Omental fat pad (tissue), 4 donors: ENCODE data around the gene KBTBD6. TPM values are rescaled to one million over a fixed set of nuclear protein-coding genes. Genes with fewer than 3 reads are reported as not detected.
"Not testable (repeated sequence)": the region's sequence is repeated elsewhere in the genome, so short reads cannot be mapped to it uniquely, and the experiment has no call there.

Source experiments
- ATAC-seq: fragments of 150-250 bp; one replicate; pipeline ENCODE4 v1.9.1; 2016; ENCODE audit warnings: mild to moderate bottlenecking, moderate library complexity; ENCODE audit not compliant: low FRiP score
- DNase-seq: peaks from one replicate; pipeline ENCODE4 v3.0.0-alpha.2; 2019; ENCODE audit warnings: low spot score
- total RNA-seq, 4 donors: library from RNA; depleted of rRNA; stranded (reverse); fragments of >200 nt; gene quantifications; one replicate each; pipeline ENCODE4 v1.1.0, GENCODE V29; 2016
- TF ChIP-seq, protein P1 (sequence below), 3 donors: fragments of 450-650 bp; IDR thresholded peaks; one replicate each; pipeline ENCODE4 v1.5.1; 2016 to 2017; ENCODE audit warnings: antibody characterized with exemption in 3 of 3, mild to moderate bottlenecking in 3 of 3, moderate library complexity in 2 of 3

KBTBD6 gene, protein sequence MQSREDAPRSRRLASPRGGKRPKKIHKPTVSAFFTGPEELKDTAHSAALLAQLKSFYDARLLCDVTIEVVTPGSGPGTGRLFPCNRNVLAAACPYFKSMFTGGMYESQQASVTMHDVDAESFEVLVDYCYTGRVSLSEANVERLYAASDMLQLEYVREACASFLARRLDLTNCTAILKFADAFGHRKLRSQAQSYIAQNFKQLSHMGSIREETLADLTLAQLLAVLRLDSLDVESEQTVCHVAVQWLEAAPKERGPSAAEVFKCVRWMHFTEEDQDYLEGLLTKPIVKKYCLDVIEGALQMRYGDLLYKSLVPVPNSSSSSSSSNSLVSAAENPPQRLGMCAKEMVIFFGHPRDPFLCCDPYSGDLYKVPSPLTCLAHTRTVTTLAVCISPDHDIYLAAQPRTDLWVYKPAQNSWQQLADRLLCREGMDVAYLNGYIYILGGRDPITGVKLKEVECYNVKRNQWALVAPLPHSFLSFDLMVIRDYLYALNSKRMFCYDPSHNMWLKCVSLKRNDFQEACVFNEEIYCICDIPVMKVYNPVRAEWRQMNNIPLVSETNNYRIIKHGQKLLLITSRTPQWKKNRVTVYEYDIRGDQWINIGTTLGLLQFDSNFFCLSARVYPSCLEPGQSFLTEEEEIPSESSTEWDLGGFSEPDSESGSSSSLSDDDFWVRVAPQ
- 1 to 10 TPM; 4.3 to 8.4 (median 5.6) TPM for total RNA-seq

DNA sequence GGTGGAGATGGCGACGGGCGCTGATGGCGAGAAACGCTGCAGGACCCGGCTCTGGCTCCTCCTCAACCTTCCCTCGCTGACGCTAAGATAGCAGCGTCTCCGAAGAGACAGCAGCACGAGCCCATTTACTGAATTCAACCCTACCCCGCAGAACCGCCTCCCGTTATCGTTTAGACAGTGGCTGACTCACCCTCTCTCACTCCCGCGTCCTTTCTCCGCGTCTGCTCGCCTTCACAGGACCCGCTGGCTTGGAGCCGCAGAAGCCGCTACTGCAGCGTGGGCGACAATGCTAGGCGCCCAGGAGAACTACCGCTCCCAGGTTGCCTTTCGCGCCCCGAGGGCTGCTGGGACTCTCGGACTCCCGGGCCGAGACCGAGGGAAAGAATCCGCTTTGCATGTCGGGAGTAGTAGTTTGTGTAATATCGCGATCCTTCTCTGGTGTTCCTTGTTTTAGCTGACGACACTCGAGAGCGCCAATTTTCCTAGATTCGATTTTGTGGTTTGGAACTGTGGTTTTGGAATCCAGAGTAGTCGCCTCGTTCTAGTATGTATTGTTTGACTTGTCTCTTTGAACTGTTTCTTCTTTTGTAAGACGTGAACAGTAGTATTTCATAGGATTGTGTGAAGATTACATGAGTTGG lies at the start of gene KBTBD6:
Gene KBTBD6, minus strand, starts transcription at position 291 of the 641 bp plus-strand sequence. CDS start 291 bp downstream, outside the sequence.
- DNase-seq (peak; percentile 82), ATAC-seq (peak; percentile 99)
- TF ChIP-seq, protein P1, sequence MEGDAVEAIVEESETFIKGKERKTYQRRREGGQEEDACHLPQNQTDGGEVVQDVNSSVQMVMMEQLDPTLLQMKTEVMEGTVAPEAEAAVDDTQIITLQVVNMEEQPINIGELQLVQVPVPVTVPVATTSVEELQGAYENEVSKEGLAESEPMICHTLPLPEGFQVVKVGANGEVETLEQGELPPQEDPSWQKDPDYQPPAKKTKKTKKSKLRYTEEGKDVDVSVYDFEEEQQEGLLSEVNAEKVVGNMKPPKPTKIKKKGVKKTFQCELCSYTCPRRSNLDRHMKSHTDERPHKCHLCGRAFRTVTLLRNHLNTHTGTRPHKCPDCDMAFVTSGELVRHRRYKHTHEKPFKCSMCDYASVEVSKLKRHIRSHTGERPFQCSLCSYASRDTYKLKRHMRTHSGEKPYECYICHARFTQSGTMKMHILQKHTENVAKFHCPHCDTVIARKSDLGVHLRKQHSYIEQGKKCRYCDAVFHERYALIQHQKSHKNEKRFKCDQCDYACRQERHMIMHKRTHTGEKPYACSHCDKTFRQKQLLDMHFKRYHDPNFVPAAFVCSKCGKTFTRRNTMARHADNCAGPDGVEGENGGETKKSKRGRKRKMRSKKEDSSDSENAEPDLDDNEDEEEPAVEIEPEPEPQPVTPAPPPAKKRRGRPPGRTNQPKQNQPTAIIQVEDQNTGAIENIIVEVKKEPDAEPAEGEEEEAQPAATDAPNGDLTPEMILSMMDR (IDR thresholded peaks at IDR 0.05) = no peak

DNA sequence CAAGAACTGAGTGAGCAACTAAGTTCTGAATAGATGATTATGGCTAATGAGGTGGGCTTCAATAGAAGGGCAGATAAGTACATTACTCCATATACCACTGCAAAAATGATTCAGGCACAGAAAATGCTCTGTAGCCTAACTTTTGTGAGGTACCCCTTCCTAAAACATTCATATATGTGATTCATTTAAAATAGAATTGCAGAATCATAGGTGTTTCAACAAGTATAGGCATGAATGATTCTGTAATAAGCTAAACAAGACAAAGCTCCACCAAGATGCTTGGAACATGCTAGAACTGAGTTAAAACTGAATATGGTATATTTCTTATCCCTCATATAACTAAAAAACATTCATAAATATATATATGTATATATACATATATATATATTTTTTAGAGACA lies 49.6 kb upstream of the KBTBD6 start:
- DNase-seq (no peak), ATAC-seq (no peak)
- TF ChIP-seq, protein P1 (IDR thresholded peaks at IDR 0.05) = no peak

DNA sequence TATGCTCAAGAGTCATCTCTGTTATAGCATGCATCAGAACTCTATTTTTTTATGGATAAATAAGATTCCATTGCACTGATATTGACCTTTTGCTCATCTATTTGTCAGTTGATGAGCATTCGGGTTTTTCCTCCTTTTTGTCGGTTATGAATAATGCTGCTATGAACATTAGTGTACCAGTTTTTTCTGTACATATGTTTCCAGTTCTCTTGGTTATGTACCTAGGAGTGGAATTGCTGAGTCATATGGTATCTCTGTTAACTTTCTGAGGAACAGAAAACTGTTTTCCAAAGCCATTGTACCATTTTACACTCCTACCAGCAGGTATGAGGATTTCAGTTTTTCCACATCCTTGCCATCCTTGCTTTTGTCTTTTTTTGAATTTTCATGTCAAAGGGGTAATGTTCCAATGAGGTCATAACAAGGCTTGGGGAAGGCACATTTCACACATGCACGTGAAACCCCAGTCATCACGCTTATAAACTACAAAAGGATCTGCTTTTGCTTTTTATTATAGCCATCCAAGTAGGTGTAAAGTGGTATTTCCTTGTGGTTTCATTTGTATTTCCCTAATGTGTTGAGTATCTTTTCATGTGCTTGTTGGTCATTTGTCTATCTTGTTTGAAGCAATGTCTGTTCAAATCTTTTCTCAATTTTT lies 47.1 kb upstream of the KBTBD6 start:
- no peak for DNase-seq
- TF ChIP-seq, protein P1 (IDR thresholded peaks at IDR 0.05) = no peak
- no peak for ATAC-seq

DNA sequence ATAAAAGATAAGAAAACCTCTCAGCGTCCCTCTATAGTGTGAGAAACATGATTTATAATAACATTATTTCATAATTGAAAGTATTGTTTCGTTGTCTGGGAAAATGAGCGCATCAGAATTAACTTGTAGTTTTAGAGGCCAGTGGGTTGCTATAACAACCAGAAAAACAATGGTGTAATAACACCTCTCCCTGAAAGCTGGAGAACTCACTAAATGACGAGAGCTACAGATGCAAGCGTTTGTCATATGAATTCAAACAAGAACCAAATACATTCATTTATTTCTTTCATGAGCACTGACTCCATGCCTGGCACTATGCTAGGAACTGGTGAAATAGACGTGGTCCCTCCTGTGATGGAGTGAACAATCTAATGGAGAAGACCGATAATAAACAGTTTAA lies 45.4 kb upstream of the KBTBD6 start:
- ATAC-seq (peak; percentile 28), DNase-seq (no peak)
- TF ChIP-seq, protein P1 (IDR thresholded peaks at IDR 0.05) = no peak

DNA sequence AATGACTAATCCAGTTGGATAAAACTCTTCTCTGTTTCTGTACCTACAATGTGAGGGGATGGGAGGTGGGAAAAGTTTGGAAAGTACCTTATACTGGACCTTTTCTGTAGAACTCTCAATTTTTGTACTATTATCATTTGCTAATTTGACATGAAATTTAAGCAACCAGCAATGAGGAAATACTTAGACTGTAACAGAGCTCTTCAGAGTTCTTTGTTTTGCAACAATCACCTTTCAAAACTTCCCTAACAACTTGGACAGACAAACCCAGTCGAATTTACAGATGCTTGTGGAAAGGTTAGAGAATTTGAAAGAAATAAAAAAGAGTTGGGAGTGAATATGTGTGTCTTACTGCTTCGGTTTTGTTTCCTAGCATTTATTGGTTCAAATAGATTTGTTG lies 45.0 kb upstream of the KBTBD6 start:
- ATAC-seq = peak; percentile 14
- TF ChIP-seq, protein P1 (IDR thresholded peaks at IDR 0.05) = no peak
- DNase-seq = no peak

DNA sequence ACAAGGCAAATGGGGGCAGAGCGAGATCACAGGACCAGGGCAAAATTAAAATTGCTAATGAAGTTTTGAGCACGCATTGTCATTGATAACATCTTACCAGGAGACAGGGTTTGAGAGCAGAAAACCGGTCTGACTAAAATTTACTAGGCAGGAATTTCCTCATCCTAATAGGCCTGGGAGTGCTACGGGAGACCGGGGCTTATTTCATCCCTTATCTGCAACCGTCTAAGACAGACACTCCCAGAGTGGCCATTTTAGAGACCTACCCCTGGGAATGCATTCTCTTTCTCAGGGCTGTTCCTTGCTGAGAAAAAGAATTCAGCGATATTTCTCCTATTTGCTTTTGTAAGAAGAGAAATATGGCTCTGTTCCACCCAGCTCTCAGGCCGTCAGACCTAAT lies 43.0 kb upstream of the KBTBD6 start:
- not testable (repeated sequence) for ATAC-seq, DNase-seq

DNA sequence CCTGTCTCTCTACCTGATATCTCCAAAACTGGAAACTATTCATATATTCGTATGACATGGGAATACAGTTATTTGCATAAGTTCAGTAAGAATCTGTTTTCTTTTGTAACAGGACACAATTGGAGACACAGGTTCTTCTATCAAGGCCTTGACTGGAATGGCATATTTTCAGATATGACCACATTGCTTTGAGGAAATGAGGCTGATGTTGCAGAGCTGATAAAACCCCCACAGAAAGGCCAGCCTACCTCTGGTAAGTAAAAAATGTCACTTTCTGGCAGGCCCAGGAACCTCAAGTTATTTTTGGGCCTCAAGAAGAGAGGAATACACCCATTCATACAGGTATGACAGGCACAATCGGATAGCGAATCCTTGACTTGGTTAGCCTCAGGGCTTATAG lies 29.5 kb upstream of the KBTBD6 start:
- DNase-seq (no peak), ATAC-seq (no peak)
- TF ChIP-seq, protein P1 (IDR thresholded peaks at IDR 0.05) = no peak
